Measurements from ENCODE around the gene TRIM9.

The TRIM9 gene

DNA sequence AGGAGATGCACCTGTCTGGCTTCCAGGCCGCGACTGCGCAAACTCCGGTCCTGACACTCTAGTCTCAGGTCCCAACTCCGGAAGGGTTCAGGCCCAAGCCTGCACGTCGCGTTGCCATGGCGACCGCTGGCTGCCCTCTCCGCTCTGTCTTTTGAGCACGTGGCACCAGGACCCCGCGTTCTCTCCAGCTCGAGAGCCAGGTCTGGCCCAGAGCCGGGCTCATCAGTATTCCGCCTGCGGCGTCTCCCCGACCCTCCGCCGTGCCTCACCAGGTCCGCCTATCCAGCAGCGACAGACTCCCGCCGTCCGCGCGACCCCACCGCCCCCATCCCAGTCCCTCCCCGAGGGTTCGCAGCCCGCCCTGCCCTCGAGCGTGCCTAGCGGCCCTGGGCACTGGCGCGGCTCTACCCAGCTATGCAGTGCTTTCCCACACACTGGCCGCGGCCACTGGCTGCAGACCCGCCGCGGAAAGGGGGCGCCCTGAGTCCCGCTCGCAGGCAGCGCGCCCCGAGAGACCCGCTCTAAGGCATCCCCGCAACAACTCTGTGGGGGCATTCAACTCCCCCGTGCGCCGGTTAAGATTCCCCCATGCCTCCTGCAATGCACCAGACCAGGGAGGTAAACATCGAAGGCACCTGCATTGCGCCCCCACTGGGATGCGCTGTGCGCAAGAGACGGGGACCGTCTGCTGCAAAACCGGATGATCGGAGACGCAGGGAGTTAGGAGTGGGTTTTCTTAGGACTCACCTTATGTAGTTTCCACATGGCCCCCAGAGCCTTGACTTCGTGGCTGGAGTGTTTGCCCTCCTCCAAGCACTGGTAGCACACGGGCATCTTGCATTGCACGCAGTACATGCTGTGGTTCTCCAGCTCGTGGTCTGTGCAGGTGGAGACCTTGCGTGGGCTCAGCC is 1.3 kb downstream of the TRIM9 start:
- H3K9ac ChIP-seq (ENCODE audit: low read depth, low read length), result no peak overlapping the region
- peak overlapping the region; percentile 81 for H3K4me3 ChIP-seq (ENCODE audit: low read depth, low read length)

GRCh38 chr14:51092965-51093364 is 1.9 kb downstream of the TRIM9 start:
- peak overlapping the region; percentile 81 for H3K4me3 ChIP-seq (ENCODE audit: low read depth, low read length)
- H3K27ac ChIP-seq (ENCODE audit: low read depth, low read length), result no peak overlapping the region
- H3K9ac ChIP-seq (ENCODE audit: low read depth, low read length), result no peak overlapping the region
- peaks cover 55% of the 10 kb centered on the region for H3K27me3 ChIP-seq (ENCODE audit: control insufficient read depth, insufficient read depth, low read length)
- H3K9me3 ChIP-seq (ENCODE audit: control insufficient read depth, insufficient read depth, low read length), result no peaks in the 10 kb centered on the region
- H3K36me3 ChIP-seq (ENCODE audit: control insufficient read depth, insufficient read depth, low read length), result no peaks in the 10 kb centered on the region
- H3K4me1 ChIP-seq (ENCODE audit: control insufficient read depth, insufficient read depth, low read length), result peaks cover 15% of the 10 kb centered on the region

More for the DNA sequence above, 1.3 kb downstream of the TRIM9 start:
- Histone ChIP-seq H3K27me3 (ENCODE audit: control insufficient read depth, insufficient read depth, low read length) (peaks cover 55% of the 10 kb centered on the region), H3K27ac (ENCODE audit: low read depth, low read length) (no peak overlapping the region), H3K36me3 (ENCODE audit: control insufficient read depth, insufficient read depth, low read length) (no peaks in the 10 kb centered on the region), H3K4me1 (ENCODE audit: control insufficient read depth, insufficient read depth, low read length) (peaks cover 15% of the 10 kb centered on the region), H3K9me3 (ENCODE audit: control insufficient read depth, insufficient read depth, low read length) (no peaks in the 10 kb centered on the region)

DNA sequence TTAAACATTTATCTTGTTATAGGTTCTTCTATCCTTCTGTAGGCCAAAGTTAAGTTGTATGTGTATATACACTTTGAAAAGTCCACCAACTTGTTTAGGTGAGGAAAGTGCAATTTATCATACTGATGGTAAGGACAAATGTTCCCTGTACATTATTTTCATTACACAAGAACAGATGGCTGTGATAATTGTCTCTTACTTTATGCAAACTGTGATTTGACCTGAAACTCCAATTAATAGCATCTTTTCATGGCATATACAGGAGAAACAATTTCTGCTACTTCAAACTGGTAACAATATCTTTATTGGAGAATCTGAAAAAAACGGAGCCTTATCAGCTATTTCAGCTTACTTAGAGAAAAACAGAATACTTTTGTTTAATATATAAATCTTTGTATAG is 5.6 kb downstream of the TRIM9 start:
- no peaks in the 10 kb centered on the region for H3K9me3 ChIP-seq (ENCODE audit: control insufficient read depth, insufficient read depth, low read length)
- H3K9ac ChIP-seq (ENCODE audit: low read depth, low read length), result no peak overlapping the region
- H3K36me3 ChIP-seq (ENCODE audit: control insufficient read depth, insufficient read depth, low read length), result no peaks in the 10 kb centered on the region
- H3K4me3 ChIP-seq (ENCODE audit: low read depth, low read length), result no peak overlapping the region
- peaks cover 10% of the 10 kb centered on the region; the same call in 1 of the 2 replicates for H3K4me1 ChIP-seq (ENCODE audit: control insufficient read depth, insufficient read depth, low read length)
- peaks cover 27% of the 10 kb centered on the region for H3K27me3 ChIP-seq (ENCODE audit: control insufficient read depth, insufficient read depth, low read length)
- no peak overlapping the region for H3K27ac ChIP-seq (ENCODE audit: low read depth, low read length)

DNA sequence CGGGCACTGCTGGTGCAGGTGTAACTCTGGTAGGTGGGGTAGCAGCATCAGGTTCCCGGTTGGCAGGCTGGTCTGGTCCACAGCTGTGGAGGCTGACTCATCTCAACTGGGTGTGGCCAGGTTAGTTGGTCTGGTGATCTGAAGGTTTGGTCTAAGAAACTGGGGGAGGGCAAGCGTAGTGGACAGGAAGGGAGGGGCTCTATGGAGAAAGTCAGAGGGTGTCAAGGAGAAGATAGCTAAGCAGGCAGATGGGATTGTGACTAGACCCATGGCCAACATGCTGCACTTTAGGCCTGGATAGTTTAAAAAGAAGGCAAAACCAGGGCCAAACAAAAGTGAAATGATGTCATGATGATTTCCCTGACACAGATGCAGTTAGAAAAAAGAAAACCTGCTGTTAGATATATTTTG is 7.9 kb downstream of the TRIM9 start:
- Histone ChIP-seq H3K9me3 (ENCODE audit: control insufficient read depth, insufficient read depth, low read length) (no peaks in the 10 kb centered on the region), H3K27me3 (ENCODE audit: control insufficient read depth, insufficient read depth, low read length) (peaks cover 4% of the 10 kb centered on the region), H3K27ac (ENCODE audit: low read depth, low read length) (no peak overlapping the region), H3K4me1 (ENCODE audit: control insufficient read depth, insufficient read depth, low read length) (no peaks in the 10 kb centered on the region), H3K4me3 (ENCODE audit: low read depth, low read length) (no peak overlapping the region), H3K36me3 (ENCODE audit: control insufficient read depth, insufficient read depth, low read length) (no peaks in the 10 kb centered on the region), H3K9ac (ENCODE audit: low read depth, low read length) (no peak overlapping the region)

GRCh38 chr14:51086044-51086443 is 8.9 kb downstream of the TRIM9 start:
- H3K4me3 ChIP-seq (ENCODE audit: low read depth, low read length), result no peak overlapping the region
- no peaks in the 10 kb centered on the region for H3K9me3 ChIP-seq (ENCODE audit: control insufficient read depth, insufficient read depth, low read length)
- no peaks in the 10 kb centered on the region for H3K27me3 ChIP-seq (ENCODE audit: control insufficient read depth, insufficient read depth, low read length)
- H3K9ac ChIP-seq (ENCODE audit: low read depth, low read length), result no peak overlapping the region
- H3K36me3 ChIP-seq (ENCODE audit: control insufficient read depth, insufficient read depth, low read length), result no peaks in the 10 kb centered on the region
- no peaks in the 10 kb centered on the region for H3K4me1 ChIP-seq (ENCODE audit: control insufficient read depth, insufficient read depth, low read length)
- no peak overlapping the region for H3K27ac ChIP-seq (ENCODE audit: low read depth, low read length)

DNA sequence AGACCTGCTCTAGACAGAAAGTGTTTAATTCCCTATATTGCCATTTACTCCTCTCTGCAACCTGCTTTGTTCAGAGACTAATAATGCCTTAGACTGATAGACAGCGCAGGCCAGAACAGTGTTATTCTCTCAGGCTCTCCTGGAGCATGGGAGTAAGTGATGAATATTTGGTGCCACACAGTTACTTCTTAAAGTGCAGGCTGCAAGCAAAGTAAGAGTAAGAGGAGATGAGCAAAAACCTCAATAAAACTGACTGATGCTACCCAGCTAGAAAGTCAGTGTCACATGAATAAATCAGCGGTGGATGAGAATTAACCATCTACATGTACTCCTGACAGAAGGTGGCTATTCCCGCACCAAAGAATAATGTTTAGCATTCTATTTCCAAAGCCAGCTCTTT is 9.9 kb downstream of the TRIM9 start:
- no peak overlapping the region for H3K27ac ChIP-seq (ENCODE audit: low read depth, low read length)
- H3K27me3 ChIP-seq (ENCODE audit: control insufficient read depth, insufficient read depth, low read length), result no peaks in the 10 kb centered on the region
- no peaks in the 10 kb centered on the region for H3K36me3 ChIP-seq (ENCODE audit: control insufficient read depth, insufficient read depth, low read length)
- H3K4me1 ChIP-seq (ENCODE audit: control insufficient read depth, insufficient read depth, low read length), result no peaks in the 10 kb centered on the region
- no peak overlapping the region for H3K4me3 ChIP-seq (ENCODE audit: low read depth, low read length)
- no peaks in the 10 kb centered on the region for H3K9me3 ChIP-seq (ENCODE audit: control insufficient read depth, insufficient read depth, low read length)
- H3K9ac ChIP-seq (ENCODE audit: low read depth, low read length), result no peak overlapping the region

DNA sequence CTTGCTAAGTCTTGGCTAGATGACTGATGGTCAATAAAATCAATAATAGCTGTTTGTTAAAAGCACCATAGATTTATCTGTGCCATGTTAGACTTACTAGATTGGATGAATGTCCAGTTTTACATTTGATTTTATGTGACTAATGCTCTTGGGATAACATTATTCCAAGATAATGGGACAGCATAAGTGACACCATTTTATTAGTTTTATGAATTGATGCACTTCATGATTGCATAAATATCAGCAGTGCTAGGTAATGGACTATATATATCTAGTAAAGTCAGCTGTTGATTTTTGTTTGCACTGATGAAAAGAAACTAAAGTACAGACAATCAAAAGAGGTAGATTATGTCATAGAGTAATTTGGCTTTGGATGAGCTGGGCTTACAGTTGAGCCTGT is 10.4 kb downstream of the TRIM9 start:
- no peak overlapping the region for H3K4me3 ChIP-seq (ENCODE audit: low read depth, low read length)
- H3K27me3 ChIP-seq (ENCODE audit: control insufficient read depth, insufficient read depth, low read length), result no peaks in the 10 kb centered on the region
- no peak overlapping the region for H3K9ac ChIP-seq (ENCODE audit: low read depth, low read length)
- no peaks in the 10 kb centered on the region for H3K4me1 ChIP-seq (ENCODE audit: control insufficient read depth, insufficient read depth, low read length)
- H3K27ac ChIP-seq (ENCODE audit: low read depth, low read length), result no peak overlapping the region
- no peaks in the 10 kb centered on the region for H3K9me3 ChIP-seq (ENCODE audit: control insufficient read depth, insufficient read depth, low read length)
- H3K36me3 ChIP-seq (ENCODE audit: control insufficient read depth, insufficient read depth, low read length), result no peaks in the 10 kb centered on the region

GRCh38 chr14:51082349-51082748 is 12.6 kb downstream of the TRIM9 start:
- Histone ChIP-seq H3K36me3 (ENCODE audit: control insufficient read depth, insufficient read depth, low read length) (no peaks in the 10 kb centered on the region), H3K4me3 (ENCODE audit: low read depth, low read length) (no peak overlapping the region), H3K4me1 (ENCODE audit: control insufficient read depth, insufficient read depth, low read length) (no peaks in the 10 kb centered on the region), H3K9me3 (ENCODE audit: control insufficient read depth, insufficient read depth, low read length) (no peaks in the 10 kb centered on the region), H3K27me3 (ENCODE audit: control insufficient read depth, insufficient read depth, low read length) (no peaks in the 10 kb centered on the region), H3K9ac (ENCODE audit: low read depth, low read length) (no peak overlapping the region), H3K27ac (ENCODE audit: low read depth, low read length) (no peak overlapping the region)

DNA sequence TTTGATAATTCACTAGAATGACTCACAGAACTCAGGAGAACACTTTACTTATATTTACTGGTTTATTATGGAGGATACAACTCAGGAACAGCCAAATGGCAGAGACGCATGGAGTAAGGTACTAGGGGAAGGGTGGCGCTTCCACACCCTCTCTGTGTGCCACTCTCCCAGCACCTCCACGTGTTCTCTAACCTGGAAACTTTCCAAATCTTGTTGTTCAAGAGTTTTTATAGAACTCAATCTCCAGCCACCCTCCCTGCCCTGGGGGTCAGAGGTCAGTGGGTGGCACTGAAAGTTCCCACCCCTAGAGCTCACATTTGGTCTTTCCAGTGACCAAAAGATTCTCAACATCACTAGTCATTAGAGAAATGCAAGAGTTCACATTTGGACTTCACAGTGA is 13.2 kb downstream of the TRIM9 start:
- Histone ChIP-seq H3K9ac (ENCODE audit: low read depth, low read length) (no peak overlapping the region), H3K4me3 (ENCODE audit: low read depth, low read length) (no peak overlapping the region), H3K36me3 (ENCODE audit: control insufficient read depth, insufficient read depth, low read length) (no peaks in the 10 kb centered on the region), H3K27me3 (ENCODE audit: control insufficient read depth, insufficient read depth, low read length) (no peaks in the 10 kb centered on the region), H3K4me1 (ENCODE audit: control insufficient read depth, insufficient read depth, low read length) (no peaks in the 10 kb centered on the region), H3K27ac (ENCODE audit: low read depth, low read length) (no peak overlapping the region), H3K9me3 (ENCODE audit: control insufficient read depth, insufficient read depth, low read length) (no peaks in the 10 kb centered on the region)

GRCh38 chr14:51081209-51081608 is 13.7 kb downstream of the TRIM9 start:
- Histone ChIP-seq H3K9ac (ENCODE audit: low read depth, low read length) (no peak overlapping the region), H3K4me1 (ENCODE audit: control insufficient read depth, insufficient read depth, low read length) (no peaks in the 10 kb centered on the region), H3K27ac (ENCODE audit: low read depth, low read length) (no peak overlapping the region), H3K4me3 (ENCODE audit: low read depth, low read length) (no peak overlapping the region), H3K36me3 (ENCODE audit: control insufficient read depth, insufficient read depth, low read length) (no peaks in the 10 kb centered on the region), H3K9me3 (ENCODE audit: control insufficient read depth, insufficient read depth, low read length) (no peaks in the 10 kb centered on the region), H3K27me3 (ENCODE audit: control insufficient read depth, insufficient read depth, low read length) (no peaks in the 10 kb centered on the region)

DNA sequence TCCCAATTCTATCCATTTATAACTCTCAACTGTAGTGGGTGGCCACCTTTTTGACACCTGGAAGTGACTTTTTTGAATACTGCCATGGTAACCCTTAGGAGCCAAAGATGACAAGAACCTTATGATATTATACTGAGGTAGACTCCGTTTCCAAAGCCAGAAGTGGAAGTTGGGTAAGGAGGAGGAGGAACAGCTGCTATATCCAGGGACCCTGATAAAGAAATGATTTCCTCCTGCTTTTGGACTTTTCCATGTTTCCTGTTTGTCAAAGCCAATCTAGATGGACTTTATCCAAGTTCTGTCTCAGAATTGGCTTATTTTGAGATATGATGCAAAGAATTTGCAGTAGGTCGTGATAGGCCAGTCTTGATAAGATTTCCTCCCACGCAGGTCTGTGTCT is 14.3 kb downstream of the TRIM9 start:
- no peak overlapping the region for H3K27ac ChIP-seq (ENCODE audit: low read depth, low read length)
- H3K4me1 ChIP-seq (ENCODE audit: control insufficient read depth, insufficient read depth, low read length), result no peaks in the 10 kb centered on the region
- H3K27me3 ChIP-seq (ENCODE audit: control insufficient read depth, insufficient read depth, low read length), result no peaks in the 10 kb centered on the region
- H3K36me3 ChIP-seq (ENCODE audit: control insufficient read depth, insufficient read depth, low read length), result no peaks in the 10 kb centered on the region
- H3K9me3 ChIP-seq (ENCODE audit: control insufficient read depth, insufficient read depth, low read length), result no peaks in the 10 kb centered on the region
- H3K4me3 ChIP-seq (ENCODE audit: low read depth, low read length), result no peak overlapping the region
- H3K9ac ChIP-seq (ENCODE audit: low read depth, low read length), result no peak overlapping the region

All from HUES48 (cell line).